OCI-LY3 (cell line): ENCODE results near the gene SH3PXD2A.

Experiments used
- EZH2phosphoT487 ChIP-seq: fragments of 200-600 bp; shearing (Covaris generic); IDR thresholded peaks from 2 replicates; pipeline ENCODE4 v1.6.1; 2018; ENCODE audit warnings: antibody characterized with exemption, mixed run types, low read depth
- TF ChIP-seq, protein P1 (sequence below): fragments of 200-600, 300-600 bp; sonication (generic); IDR thresholded peaks from 2 replicates; pipeline ENCODE4 v1.5.1; 2014; ENCODE audit warnings: antibody characterized with exemption, low read length, low read depth

DNA sequence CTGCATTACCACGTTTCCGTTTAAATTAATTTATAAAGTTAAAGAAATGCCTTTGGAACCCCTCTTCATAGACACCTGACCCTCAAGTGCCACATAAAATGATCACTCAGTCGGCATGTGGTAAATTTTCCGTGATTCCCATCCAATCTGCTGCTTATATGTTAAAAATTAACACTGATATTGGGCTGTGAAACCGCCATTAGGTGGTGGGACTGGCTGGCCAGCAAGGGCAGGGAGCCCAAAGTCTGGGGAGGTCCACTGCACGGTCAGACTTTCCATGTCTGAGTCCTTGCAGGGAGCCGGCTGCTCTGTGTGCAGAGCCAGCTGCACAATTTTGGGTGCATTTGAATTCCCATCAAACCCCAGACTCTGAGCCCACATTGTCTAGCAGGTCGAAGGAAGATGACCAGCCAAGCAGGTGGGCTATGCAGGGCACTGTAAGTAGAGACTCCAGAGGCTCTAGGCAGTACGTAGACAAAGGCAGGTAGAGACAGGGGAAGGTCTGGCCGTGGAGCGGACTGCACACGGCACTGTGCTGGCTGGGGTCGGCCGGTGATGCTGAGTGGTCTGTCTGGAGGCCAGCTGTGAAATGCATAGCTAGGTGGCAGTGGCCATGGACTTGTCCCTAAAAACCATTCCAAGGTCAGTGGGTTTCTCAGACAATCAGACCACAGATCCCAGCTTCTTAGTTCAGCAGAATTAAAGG is 122.9 kb downstream of the SH3PXD2A start:
- TF ChIP-seq, protein P1, sequence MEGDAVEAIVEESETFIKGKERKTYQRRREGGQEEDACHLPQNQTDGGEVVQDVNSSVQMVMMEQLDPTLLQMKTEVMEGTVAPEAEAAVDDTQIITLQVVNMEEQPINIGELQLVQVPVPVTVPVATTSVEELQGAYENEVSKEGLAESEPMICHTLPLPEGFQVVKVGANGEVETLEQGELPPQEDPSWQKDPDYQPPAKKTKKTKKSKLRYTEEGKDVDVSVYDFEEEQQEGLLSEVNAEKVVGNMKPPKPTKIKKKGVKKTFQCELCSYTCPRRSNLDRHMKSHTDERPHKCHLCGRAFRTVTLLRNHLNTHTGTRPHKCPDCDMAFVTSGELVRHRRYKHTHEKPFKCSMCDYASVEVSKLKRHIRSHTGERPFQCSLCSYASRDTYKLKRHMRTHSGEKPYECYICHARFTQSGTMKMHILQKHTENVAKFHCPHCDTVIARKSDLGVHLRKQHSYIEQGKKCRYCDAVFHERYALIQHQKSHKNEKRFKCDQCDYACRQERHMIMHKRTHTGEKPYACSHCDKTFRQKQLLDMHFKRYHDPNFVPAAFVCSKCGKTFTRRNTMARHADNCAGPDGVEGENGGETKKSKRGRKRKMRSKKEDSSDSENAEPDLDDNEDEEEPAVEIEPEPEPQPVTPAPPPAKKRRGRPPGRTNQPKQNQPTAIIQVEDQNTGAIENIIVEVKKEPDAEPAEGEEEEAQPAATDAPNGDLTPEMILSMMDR = no peak
- TF ChIP-seq EZH2phosphoT487 = no peak
